ENCODE measurements around the gene PODN.

PODN gene

GRCh38 chr1:53111693-53112092, 49.7 kb downstream of the PODN start:
- DNase-seq (ENCODE audit: extremely low read depth in 1 of 2, low read depth in 1 of 2): no peak

GRCh38 chr1:53112271-53112774, 50.3 kb downstream of the PODN start:
- no peak for DNase-seq (ENCODE audit: extremely low read depth in 1 of 2, low read depth in 1 of 2)

- DNase-seq (ENCODE audit: extremely low read depth in 1 of 2, low read depth in 1 of 2): no peak
Measured at GRCh38 chr1:53112861-53113260, 50.8 kb downstream of the PODN start.

GRCh38 chr1:53114090-53114489, 52.1 kb downstream of the PODN start:
- DNase-seq (ENCODE audit: extremely low read depth in 1 of 2, low read depth in 1 of 2): no peak

GRCh38 chr1:53114581-53115400, 52.8 kb downstream of the PODN start:
- no peak for DNase-seq (ENCODE audit: extremely low read depth in 1 of 2, low read depth in 1 of 2)

- DNase-seq (ENCODE audit: extremely low read depth in 1 of 2, low read depth in 1 of 2): no peak
Measured at GRCh38 chr1:53115403-53116306, 53.6 kb downstream of the PODN start.

GRCh38 chr1:53116307-53116810, 54.3 kb downstream of the PODN start:
- no peak for DNase-seq (ENCODE audit: extremely low read depth in 1 of 2, low read depth in 1 of 2)

- DNase-seq (ENCODE audit: extremely low read depth in 1 of 2, low read depth in 1 of 2): no peak
Measured at GRCh38 chr1:53116933-53117600, 55.1 kb downstream of the PODN start.

- no peak for DNase-seq (ENCODE audit: extremely low read depth in 1 of 2, low read depth in 1 of 2)
Measured at GRCh38 chr1:53117836-53118235, 55.8 kb downstream of the PODN start.

GRCh38 chr1:53120659-53121058, 58.6 kb downstream of the PODN start:
- no peak for DNase-seq (ENCODE audit: extremely low read depth in 1 of 2, low read depth in 1 of 2)

- DNase-seq (ENCODE audit: extremely low read depth in 1 of 2, low read depth in 1 of 2): no peak
Measured at GRCh38 chr1:53121319-53122172, 59.5 kb downstream of the PODN start.

GRCh38 chr1:53122201-53122885, 60.3 kb downstream of the PODN start:
- no peak for DNase-seq (ENCODE audit: extremely low read depth in 1 of 2, low read depth in 1 of 2)

GRCh38 chr1:53122961-53123413, 61.0 kb downstream of the PODN start:
- DNase-seq (ENCODE audit: extremely low read depth in 1 of 2, low read depth in 1 of 2): no peak

- no peak for DNase-seq (ENCODE audit: extremely low read depth in 1 of 2, low read depth in 1 of 2)
Measured at GRCh38 chr1:53123453-53124140, 61.6 kb downstream of the PODN start.

GRCh38 chr1:53125122-53125521, 63.1 kb downstream of the PODN start:
- no peak for DNase-seq (ENCODE audit: extremely low read depth in 1 of 2, low read depth in 1 of 2)

GRCh38 chr1:53125623-53126360, 63.8 kb downstream of the PODN start:
- no peak for DNase-seq (ENCODE audit: extremely low read depth in 1 of 2, low read depth in 1 of 2)

- no peak for DNase-seq (ENCODE audit: extremely low read depth in 1 of 2, low read depth in 1 of 2)
Measured at GRCh38 chr1:53126495-53126894, 64.5 kb downstream of the PODN start.

- no peak for DNase-seq (ENCODE audit: extremely low read depth in 1 of 2, low read depth in 1 of 2)
Measured at GRCh38 chr1:53127546-53127945, 65.5 kb downstream of the PODN start.
